Activated T-helper 17 cell treated with anti-CD3 and anti-CD28 coated beads, Interleukin-2, amount 50 U/mL, for 72 hours (primary cell): ENCODE measurements around the gene METRNL. TPM values are rescaled to one million over a fixed set of nuclear protein-coding genes. Genes with fewer than 3 reads are reported as not detected.

ENCODE experiments used
- ATAC-seq: fragments of 150-1000 bp; cut with Tn5 transposase; replicated peaks from 2 replicates; pipeline ENCODE4 v1.10.0; 2021; ENCODE audit warnings: mild to moderate bottlenecking, moderate library complexity
- H3K27ac Mint-ChIP-seq: one replicate; pipeline ENCODE4 v1.8.0; 2022; ENCODE audit warnings: mixed read lengths
- H3K27me3 Mint-ChIP-seq: one replicate; pipeline ENCODE4 v1.8.0; 2022; ENCODE audit warnings: mixed read lengths
- H3K36me3 Mint-ChIP-seq: one replicate; pipeline ENCODE4 v1.8.0; 2022; ENCODE audit warnings: low read depth, mild to moderate bottlenecking, mixed read lengths
- H3K4me1 Mint-ChIP-seq: one replicate; pipeline ENCODE4 v1.8.0; 2022; ENCODE audit warnings: mixed read lengths
- H3K4me3 Mint-ChIP-seq: one replicate; pipeline ENCODE4 v1.8.0; 2022; ENCODE audit warnings: mild to moderate bottlenecking, mixed read lengths
- H3K9me3 Mint-ChIP-seq: one replicate; pipeline ENCODE4 v1.8.0; 2022; ENCODE audit warnings: mixed read lengths
- total RNA-seq, 2 donors: library from RNA; stranded (reverse); gene quantifications; one replicate each; pipeline ENCODE4 v1.2.3, GENCODE V29; 2022

The METRNL gene
- total RNA-seq, 2 donors from 2014 or later = 21.9 to 43.4 TPM

DNA sequence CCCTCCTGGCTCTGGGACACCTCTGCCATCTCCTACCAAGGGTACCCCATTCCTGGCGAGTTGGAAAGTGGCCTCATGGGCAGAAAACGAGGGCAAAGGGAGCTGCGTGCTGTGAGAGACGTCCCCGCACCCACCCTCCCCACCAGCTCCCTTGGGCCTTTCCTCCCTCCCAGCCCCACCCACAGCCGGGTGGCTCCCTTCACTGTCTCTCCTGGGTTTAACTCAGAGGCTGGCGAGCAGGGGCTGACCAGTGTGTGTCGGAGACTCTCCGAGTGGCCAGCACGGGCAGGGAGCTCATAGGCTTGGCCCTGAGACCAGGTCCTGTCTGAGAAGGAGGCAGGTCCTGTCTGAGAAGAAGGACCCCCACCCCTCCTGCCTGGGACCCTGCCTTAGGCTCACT, 26.1 kb downstream of the METRNL start:
- peaks cover 3% of the 10 kb centered on the region for H3K27me3 Mint-ChIP-seq
- no peak overlapping the region for H3K27ac Mint-ChIP-seq
- H3K4me3 Mint-ChIP-seq = no peak overlapping the region
- no peaks in the 10 kb centered on the region for H3K4me1 Mint-ChIP-seq
- no peaks in the 10 kb centered on the region for H3K9me3 Mint-ChIP-seq
- ATAC-seq = no peak
- H3K36me3 Mint-ChIP-seq = no peaks in the 10 kb centered on the region

GRCh38 chr17:83106056-83106588, 26.7 kb downstream of the METRNL start:
- Mint-ChIP-seq H3K27ac (no peak overlapping the region), H3K27me3 (peaks cover 3% of the 10 kb centered on the region), H3K36me3 (no peaks in the 10 kb centered on the region), H3K9me3 (no peaks in the 10 kb centered on the region), H3K4me3 (no peak overlapping the region), H3K4me1 (no peaks in the 10 kb centered on the region)
- no peak for ATAC-seq

GRCh38 chr17:83106913-83107655, 27.7 kb downstream of the METRNL start:
- H3K4me1 Mint-ChIP-seq = no peaks in the 10 kb centered on the region
- ATAC-seq = no peak
- no peaks in the 10 kb centered on the region for H3K9me3 Mint-ChIP-seq
- peaks cover 3% of the 10 kb centered on the region for H3K27me3 Mint-ChIP-seq
- H3K4me3 Mint-ChIP-seq = no peak overlapping the region
- H3K27ac Mint-ChIP-seq = no peak overlapping the region
- no peaks in the 10 kb centered on the region for H3K36me3 Mint-ChIP-seq

DNA sequence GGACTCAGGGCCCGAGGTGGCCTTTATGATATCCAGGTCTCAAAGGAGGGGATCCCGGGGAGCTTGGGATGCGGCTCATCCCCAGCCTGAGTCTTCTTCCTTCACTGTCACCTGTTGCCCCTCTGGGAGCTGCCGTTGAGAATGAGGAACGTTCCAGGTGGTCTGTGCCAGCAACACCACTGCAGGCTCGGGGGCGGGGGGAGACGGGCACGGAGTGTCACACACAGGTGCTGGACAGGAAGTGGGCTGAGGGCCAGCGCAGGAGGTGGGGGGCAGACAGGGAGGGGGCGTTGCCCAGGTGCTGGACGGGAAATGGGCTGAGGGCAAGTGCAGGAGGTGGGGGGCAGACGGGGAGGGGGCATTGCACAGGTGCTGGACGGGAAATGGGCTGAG, 28.2 kb downstream of the METRNL start:
- no peak overlapping the region for H3K4me3 Mint-ChIP-seq
- no peaks in the 10 kb centered on the region for H3K4me1 Mint-ChIP-seq
- peaks cover 3% of the 10 kb centered on the region for H3K27me3 Mint-ChIP-seq
- H3K36me3 Mint-ChIP-seq = no peaks in the 10 kb centered on the region
- no peaks in the 10 kb centered on the region for H3K9me3 Mint-ChIP-seq
- no peak overlapping the region for H3K27ac Mint-ChIP-seq
- ATAC-seq = no peak

- Mint-ChIP-seq H3K27ac (no peak overlapping the region), H3K36me3 (no peaks in the 10 kb centered on the region), H3K4me1 (no peaks in the 10 kb centered on the region), H3K27me3 (peaks cover 3% of the 10 kb centered on the region), H3K4me3 (no peak overlapping the region), H3K9me3 (no peaks in the 10 kb centered on the region)
- no peak for ATAC-seq
Measured at GRCh38 chr17:83108709-83109108, 29.3 kb downstream of the METRNL start.

- Mint-ChIP-seq H3K4me1 (no peaks in the 10 kb centered on the region), H3K9me3 (no peaks in the 10 kb centered on the region), H3K4me3 (no peak overlapping the region), H3K27me3 (peaks cover 3% of the 10 kb centered on the region), H3K27ac (no peak overlapping the region), H3K36me3 (no peaks in the 10 kb centered on the region)
- no peak for ATAC-seq
Measured at GRCh38 chr17:83109386-83109785, 30.0 kb downstream of the METRNL start.

DNA sequence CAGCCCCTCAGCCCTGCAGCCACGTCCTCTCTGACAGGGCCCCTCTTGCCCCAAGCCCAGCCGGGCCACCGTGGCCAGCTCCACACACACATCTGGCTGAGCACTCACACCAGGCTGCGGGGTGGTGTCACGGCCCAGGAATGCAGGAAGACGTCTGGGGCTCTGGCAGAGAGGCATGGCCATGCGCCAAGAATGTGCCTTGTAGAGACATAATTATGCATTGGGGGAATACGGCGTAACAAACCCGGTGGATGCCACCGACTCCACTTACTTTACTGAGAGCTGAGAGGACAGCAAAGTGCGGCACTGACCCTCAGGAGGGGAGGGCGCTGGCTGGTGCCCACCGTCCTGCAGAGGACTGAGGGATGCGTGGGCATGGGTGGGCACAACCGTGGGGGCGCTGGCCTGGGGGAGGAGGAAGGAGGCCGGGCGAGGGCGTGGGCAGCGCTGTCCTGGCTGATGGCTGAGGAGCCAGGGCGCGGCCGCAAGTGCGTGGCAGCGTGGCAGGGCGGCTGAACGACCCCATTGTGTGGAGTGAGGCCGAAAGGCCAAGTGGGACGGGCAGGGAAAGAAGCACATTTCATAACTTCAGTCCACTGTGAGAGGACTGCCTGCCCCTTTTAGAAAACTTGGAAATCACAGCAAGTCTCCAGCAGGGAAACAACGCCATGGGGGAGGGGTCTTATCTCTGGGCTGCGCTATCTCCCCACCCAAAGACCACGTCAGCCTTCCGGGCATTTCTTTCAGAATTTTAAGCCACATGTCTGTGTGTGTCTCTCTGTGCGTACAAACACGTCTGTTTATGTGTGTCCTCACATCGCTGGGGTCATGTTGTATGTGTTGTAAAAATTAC, 30.6 kb downstream of the METRNL start:
- Mint-ChIP-seq H3K36me3 (no peaks in the 10 kb centered on the region), H3K27ac (no peak overlapping the region), H3K4me1 (no peaks in the 10 kb centered on the region), H3K4me3 (no peak overlapping the region), H3K27me3 (peaks cover 3% of the 10 kb centered on the region), H3K9me3 (no peaks in the 10 kb centered on the region)
- ATAC-seq = no peak

GRCh38 chr17:83110735-83111134, 31.3 kb downstream of the METRNL start:
- Mint-ChIP-seq H3K36me3 (no peaks in the 10 kb centered on the region), H3K27ac (no peak overlapping the region), H3K4me1 (no peaks in the 10 kb centered on the region), H3K9me3 (no peaks in the 10 kb centered on the region), H3K4me3 (no peak overlapping the region), H3K27me3 (peaks cover 3% of the 10 kb centered on the region)
- no peak for ATAC-seq

- Mint-ChIP-seq H3K4me3 (no peak overlapping the region), H3K9me3 (no peaks in the 10 kb centered on the region), H3K36me3 (no peaks in the 10 kb centered on the region), H3K4me1 (no peaks in the 10 kb centered on the region), H3K27me3 (peaks cover 3% of the 10 kb centered on the region), H3K27ac (no peak overlapping the region)
- ATAC-seq = no peak
Measured at GRCh38 chr17:83111516-83112282, 32.3 kb downstream of the METRNL start.

GRCh38 chr17:83113381-83113780, 34.0 kb downstream of the METRNL start:
- Mint-ChIP-seq H3K9me3 (no peaks in the 10 kb centered on the region), H3K27me3 (peaks cover 6% of the 10 kb centered on the region), H3K4me3 (no peak overlapping the region), H3K36me3 (no peaks in the 10 kb centered on the region), H3K4me1 (no peaks in the 10 kb centered on the region), H3K27ac (no peak overlapping the region)
- ATAC-seq = no peak

- H3K4me1 Mint-ChIP-seq = no peaks in the 10 kb centered on the region
- H3K27me3 Mint-ChIP-seq = peaks cover 5% of the 10 kb centered on the region
- no peak overlapping the region for H3K27ac Mint-ChIP-seq
- no peak overlapping the region for H3K4me3 Mint-ChIP-seq
- ATAC-seq = no peak
- H3K9me3 Mint-ChIP-seq = no peaks in the 10 kb centered on the region
- no peaks in the 10 kb centered on the region for H3K36me3 Mint-ChIP-seq
Measured at GRCh38 chr17:83113792-83114191, 34.4 kb downstream of the METRNL start.

DNA sequence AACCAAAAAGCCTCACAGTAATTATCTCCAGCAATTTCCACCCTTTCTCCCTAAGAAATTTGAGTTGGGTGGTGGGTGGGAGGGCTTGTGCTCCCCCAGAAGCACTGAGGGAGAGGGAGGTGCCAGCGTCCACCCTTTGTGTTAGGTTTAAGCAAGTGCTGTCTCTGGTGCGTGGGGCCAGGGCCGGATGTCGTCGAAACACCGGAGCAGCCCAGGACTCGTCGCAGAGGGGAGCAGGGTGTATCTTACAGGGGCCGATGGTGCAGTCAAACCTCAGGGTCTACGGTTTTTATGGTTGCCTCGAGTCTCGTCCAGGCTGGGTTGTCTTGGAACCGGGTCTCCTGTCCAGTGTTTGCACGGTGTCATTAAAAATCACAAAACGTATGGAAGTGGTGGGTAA, 35.3 kb downstream of the METRNL start:
- no peaks in the 10 kb centered on the region for H3K36me3 Mint-ChIP-seq
- H3K27me3 Mint-ChIP-seq = peaks cover 3% of the 10 kb centered on the region
- no peak overlapping the region for H3K27ac Mint-ChIP-seq
- H3K4me3 Mint-ChIP-seq = no peak overlapping the region
- no peak for ATAC-seq
- H3K9me3 Mint-ChIP-seq = no peaks in the 10 kb centered on the region
- peaks cover 4% of the 10 kb centered on the region for H3K4me1 Mint-ChIP-seq

GRCh38 chr17:83115202-83115651, 35.8 kb downstream of the METRNL start:
- Mint-ChIP-seq H3K9me3 (no peaks in the 10 kb centered on the region), H3K27ac (no peak overlapping the region), H3K27me3 (peaks cover 3% of the 10 kb centered on the region), H3K4me1 (peaks cover 6% of the 10 kb centered on the region), H3K4me3 (no peak overlapping the region), H3K36me3 (no peaks in the 10 kb centered on the region)
- no peak for ATAC-seq

- Mint-ChIP-seq H3K36me3 (no peaks in the 10 kb centered on the region), H3K4me3 (no peak overlapping the region), H3K27ac (no peak overlapping the region), H3K4me1 (peaks cover 6% of the 10 kb centered on the region), H3K9me3 (no peaks in the 10 kb centered on the region), H3K27me3 (peaks cover 3% of the 10 kb centered on the region)
- no peak for ATAC-seq
Measured at GRCh38 chr17:83115832-83116231, 36.4 kb downstream of the METRNL start.
